Uterus (tissue), 2 donors: ENCODE measurements around the gene PSENEN.

ENCODE experiments used
- POLR2A ChIP-seq, 2 donors: fragments of 450-650 bp; IDR thresholded peaks; one replicate each; pipeline ENCODE4 v1.6.1; 2016; ENCODE audit warnings: antibody characterized with exemption in 2 of 2, mild to moderate bottlenecking in 1 of 2, moderate library complexity in 1 of 2
- TF ChIP-seq, protein P1 (sequence below), 4 experiments: fragments of 200-600 bp in 2 of 4; fragments of 450-650 bp in 2 of 4; sonication (generic) in 2 of 4; IDR thresholded peaks; one replicate each; pipeline ENCODE4 v1.5.1; 2016 to 2019; ENCODE audit warnings: antibody characterized with exemption in 4 of 4, mild to moderate bottlenecking in 2 of 4, moderate library complexity in 1 of 4

GRCh38 chr19:35722897-35723296 is 22.6 kb upstream of the PSENEN start:
- TF ChIP-seq, protein P1, sequence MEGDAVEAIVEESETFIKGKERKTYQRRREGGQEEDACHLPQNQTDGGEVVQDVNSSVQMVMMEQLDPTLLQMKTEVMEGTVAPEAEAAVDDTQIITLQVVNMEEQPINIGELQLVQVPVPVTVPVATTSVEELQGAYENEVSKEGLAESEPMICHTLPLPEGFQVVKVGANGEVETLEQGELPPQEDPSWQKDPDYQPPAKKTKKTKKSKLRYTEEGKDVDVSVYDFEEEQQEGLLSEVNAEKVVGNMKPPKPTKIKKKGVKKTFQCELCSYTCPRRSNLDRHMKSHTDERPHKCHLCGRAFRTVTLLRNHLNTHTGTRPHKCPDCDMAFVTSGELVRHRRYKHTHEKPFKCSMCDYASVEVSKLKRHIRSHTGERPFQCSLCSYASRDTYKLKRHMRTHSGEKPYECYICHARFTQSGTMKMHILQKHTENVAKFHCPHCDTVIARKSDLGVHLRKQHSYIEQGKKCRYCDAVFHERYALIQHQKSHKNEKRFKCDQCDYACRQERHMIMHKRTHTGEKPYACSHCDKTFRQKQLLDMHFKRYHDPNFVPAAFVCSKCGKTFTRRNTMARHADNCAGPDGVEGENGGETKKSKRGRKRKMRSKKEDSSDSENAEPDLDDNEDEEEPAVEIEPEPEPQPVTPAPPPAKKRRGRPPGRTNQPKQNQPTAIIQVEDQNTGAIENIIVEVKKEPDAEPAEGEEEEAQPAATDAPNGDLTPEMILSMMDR (IDR thresholded peaks at IDR 0.05), result no peak
- TF ChIP-seq POLR2A (IDR thresholded peaks at IDR 0.05), result no peak
